SW 1271 (cell line): Measurements from ENCODE around the gene CHN1.

Experiments used
- DNase-seq, 2 experiments: peaks; one replicate each; lab custom pipeline; 2025; lab: John Stamatoyannopoulos, UW

The CHN1 gene

GRCh38 chr2:174924061-174924693 lies 81.0 kb downstream of the CHN1 start:
- DNase-seq = no peak

DNA sequence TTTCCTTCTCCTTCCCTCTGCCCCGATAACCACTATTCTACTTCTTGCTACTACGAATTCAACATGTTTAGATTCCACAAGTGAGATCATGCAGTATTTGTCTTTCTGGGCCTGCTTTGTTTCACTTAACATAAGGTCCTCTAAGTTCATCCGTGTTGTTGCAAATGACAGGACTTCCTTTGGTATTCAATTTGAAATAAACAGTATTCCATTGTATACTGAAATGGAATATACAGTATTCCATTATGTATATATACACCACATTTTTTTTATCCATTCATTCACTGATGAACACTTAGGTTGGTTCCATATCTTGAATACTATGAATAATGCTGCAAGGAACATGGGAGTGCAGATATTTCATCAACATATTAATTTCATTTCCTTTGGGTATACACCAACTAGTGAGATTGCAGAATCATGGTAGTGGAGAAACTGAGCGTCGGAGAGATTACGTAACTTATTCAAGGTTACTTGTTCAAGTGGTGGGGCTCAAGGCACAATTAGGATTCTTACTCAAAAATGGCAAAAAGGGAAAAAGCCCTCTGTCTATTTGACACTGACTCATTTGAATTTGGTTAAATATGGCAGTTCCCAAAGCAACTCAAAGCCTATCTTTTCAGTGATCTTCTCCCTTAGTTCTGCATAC lies 85.1 kb downstream of the CHN1 start:
- no peak for DNase-seq

DNA sequence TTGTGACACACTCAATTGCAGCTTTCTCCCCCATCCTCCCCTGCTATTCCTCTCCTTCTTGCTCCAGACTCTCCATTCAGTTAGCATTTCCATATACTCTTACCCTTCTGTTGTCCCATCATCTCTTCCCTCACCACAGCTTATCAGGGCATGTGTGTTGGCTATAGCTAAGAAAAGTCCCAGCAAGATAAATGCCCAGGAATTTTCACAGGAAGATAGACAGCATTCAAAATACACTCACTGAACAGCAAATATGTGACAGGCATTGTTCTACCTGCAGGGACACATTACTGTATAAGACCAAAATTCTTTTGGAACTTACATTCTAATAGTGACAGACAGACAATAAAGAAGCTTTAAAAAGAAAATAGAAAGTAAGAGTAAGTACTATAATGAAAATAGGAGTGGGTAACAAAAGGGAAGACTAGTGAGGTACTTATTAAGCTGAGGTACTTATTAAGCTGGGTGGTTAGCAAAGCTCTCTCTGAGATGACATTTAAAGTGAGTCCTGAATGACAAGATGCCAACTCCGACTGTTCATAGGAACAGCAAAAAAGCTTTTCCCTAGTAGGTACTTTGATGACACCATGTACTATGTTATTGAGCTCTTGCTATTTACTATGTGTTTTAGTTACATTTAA lies 86.2 kb downstream of the CHN1 start:
- DNase-seq = no peak

- no peak for DNase-seq
Observed at GRCh38 chr2:174916270-174916930, 88.8 kb downstream of the CHN1 start.

- no peak for DNase-seq
Observed at GRCh38 chr2:174914853-174915760, 90.1 kb downstream of the CHN1 start.

- no peak for DNase-seq
Observed at GRCh38 chr2:174908284-174908683, 96.9 kb downstream of the CHN1 start.

GRCh38 chr2:174903264-174903556 lies 102.0 kb downstream of the CHN1 start:
- no peak for DNase-seq

GRCh38 chr2:174902506-174903263 lies 102.5 kb downstream of the CHN1 start:
- no peak for DNase-seq

DNA sequence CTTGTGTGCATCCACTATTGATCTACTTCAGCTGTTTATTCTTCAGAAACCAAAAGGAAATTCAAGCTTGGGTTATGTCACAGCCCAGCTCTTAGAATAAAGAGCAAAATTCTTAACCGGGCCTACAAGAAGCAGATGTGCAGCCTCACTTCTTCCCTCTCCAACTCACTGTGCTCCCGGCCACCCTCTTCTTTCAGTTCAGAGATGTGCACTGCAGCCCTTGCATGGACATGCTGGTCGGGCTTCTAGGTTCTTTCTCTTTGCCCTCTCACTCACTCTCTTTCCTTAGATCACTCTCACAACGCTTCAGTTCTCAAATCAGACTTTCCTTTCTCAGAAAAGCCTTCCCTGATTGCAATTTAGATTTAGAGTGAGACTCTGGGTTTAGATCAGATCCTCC lies 104.1 kb downstream of the CHN1 start:
- no peak for DNase-seq

DNA sequence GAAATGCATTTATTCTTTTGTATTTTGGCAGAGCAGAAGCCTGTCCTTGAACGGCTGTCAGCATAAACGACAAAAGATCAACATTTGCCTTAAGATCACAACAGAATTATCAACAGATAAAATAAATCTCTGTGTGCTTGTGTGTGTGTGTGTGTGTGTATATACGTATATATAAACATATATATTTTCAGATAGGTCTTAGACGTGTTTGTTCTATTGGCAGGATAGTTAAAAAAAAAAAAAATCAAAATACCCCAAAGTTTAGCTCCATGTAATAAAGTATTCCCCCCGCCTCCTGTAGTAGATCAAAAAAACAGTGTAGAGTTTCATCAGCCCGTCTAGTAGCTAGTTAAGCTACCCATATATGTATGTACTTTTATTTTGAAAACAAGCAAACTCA lies 107.9 kb downstream of the CHN1 start:
- no peak for DNase-seq

DNA sequence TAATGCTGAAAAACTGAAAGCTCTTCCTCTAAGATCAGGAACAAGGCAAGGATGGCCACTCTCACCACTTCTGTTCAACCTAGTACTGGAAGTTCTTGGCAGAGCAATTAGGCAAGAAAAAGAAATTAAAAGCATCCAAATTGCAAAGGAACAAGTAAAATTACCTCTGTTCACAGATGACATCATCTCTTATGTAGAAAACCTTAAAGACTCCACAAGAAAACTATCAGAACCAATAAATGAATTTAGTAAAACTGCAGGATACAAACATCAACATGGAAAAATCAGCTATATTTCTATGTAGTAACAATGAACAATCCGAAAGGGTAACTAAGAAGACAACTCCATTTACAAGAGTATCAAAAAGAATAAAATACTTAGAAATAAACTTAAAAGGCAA lies 112.2 kb downstream of the CHN1 start:
- no peak for DNase-seq

GRCh38 chr2:174892546-174892945 lies 112.6 kb downstream of the CHN1 start:
- no peak for DNase-seq

- DNase-seq = no peak
Observed at GRCh38 chr2:174888646-174889271, 116.4 kb downstream of the CHN1 start.

DNA sequence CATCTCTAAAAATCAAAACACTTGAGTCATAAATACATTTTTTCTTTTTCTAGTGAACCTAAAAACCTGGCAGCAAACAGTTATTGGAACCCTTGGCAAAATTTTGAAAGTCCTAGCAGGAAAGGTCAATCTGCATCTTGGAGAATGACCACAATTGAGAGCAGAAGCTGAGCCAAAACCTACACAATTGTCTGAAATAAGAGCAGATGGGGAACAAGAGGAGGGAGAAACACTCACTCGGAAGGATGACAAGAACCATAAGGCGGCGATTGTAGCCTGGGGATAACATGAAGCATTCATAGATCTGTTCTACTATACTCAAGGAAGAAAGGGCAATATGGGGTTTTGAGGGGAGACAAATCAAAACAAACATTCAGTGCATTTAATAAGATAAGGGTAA lies 117.0 kb downstream of the CHN1 start:
- DNase-seq = no peak

- no peak for DNase-seq
Observed at GRCh38 chr2:174882416-174882815, 122.8 kb downstream of the CHN1 start.

- DNase-seq = no peak
Observed at GRCh38 chr2:174881678-174882077, 123.5 kb downstream of the CHN1 start.

DNA sequence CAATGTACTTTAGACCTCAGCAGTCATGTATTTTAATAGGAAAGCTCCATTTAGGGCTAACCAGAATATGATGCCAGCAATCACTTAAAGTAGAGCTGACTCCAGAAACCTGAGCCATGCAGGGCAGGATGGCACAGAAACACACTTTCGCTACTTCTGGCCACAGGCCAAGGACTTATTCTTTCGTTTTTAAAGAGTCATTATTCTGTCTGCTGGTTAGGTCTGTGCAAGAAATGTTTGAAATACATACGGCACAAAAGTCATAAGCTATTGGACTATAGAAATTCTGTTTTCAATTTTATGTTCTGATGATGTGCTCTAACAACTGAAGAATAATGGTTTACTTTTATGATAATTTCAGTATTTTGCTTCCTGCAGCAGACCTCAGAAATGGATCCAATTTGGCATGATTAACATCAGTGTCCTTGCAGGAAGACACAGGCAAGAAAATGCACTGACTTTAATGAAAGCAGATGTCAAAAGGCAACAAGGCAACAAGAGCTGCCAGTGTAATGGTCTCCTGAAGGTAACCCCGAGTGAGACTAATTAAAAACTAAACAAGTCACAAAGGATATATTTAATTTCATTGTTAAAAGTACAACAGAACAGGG lies 126.5 kb downstream of the CHN1 start:
- DNase-seq = no peak

GRCh38 chr2:174877751-174878150 lies 127.4 kb downstream of the CHN1 start:
- no peak for DNase-seq

GRCh38 chr2:174877301-174877700 lies 127.9 kb downstream of the CHN1 start:
- DNase-seq = no peak

- DNase-seq = no peak
Observed at GRCh38 chr2:174874085-174874484, 131.1 kb downstream of the CHN1 start.

- no peak for DNase-seq
Observed at GRCh38 chr2:174873471-174873870, 131.7 kb downstream of the CHN1 start.
